Measurements from ENCODE around the gene EEF2.

The EEF2 gene

DNA sequence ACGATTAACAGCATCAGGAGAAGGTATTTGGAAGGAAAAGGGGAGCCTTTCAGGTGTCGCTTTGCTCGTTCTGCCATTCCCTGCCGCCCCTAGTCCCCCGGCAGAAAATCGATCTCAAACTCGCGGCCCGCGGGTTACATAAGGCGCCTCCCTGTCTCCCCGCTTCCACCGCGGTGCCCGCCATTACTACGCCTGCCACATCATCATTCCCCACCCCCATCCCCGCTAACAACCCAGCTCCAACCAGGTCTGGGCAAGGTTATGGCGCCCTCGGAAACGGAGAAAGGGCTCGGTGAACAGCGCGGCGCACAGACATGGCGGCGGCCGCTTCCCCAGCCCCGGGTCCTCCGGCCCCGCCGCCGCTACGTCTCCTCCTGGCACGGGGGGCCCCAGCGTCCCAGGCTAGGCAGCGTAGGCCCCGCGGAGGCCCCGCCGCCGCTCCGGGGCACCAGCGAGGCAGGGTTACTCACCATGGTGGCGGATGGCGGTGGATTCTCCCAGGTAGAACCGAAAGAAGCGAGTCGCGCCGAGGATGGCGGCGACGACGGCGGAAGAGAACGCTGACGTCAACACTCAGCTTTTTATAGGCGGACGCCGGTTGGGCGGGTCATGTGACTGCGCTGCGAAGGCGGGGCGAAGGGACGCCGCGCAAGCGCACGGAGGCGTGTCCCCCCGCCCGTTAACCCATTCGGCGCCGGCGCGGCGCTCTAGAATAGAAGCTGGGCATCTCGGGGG is at the start of gene EEF2:
Gene EEF2, minus strand, starts transcription at position 556 of the 735 bp plus-strand sequence. Its CDS starts 83 bp downstream, at position 473.
- intact Hi-C loops (cut with micrococcal nuclease), result loop anchor here (5.0 to 10.0 kb wide), 2 partner anchors 197 to 220 kb away; partner anchors contain the start of genes ANKRD24 and SIRT6
- Mint-ChIP-seq H3K4me1 (ENCODE audit: low read depth) (peaks cover 39% of the 10 kb centered on the region), H3K4me3 (peak within 1 kb of the TSS; percentile 90), H3K9me3 (no peaks in the 10 kb centered on the region), H3K27ac (peak within 1 kb of the TSS; percentile 92), H3K27me3 (peaks cover 2% of the 10 kb centered on the region), H3K36me3 (ENCODE audit: low read depth) (peaks cover 52% of the 10 kb centered on the region)

- Mint-ChIP-seq H3K4me1 (ENCODE audit: low read depth) (peaks cover 6% of the 10 kb centered on the region), H3K9me3 (no peaks in the 10 kb centered on the region), H3K27ac (peak overlapping the region; percentile 55), H3K36me3 (ENCODE audit: low read depth) (peaks cover 56% of the 10 kb centered on the region), H3K4me3 (no peak overlapping the region), H3K27me3 (no peaks in the 10 kb centered on the region)
- intact Hi-C loops (cut with micrococcal nuclease), result no loop called here
Measured at GRCh38 chr19:4034048-4035017, 49.1 kb upstream of the EEF2 start.

GRCh38 chr19:4033028-4033956 is 48.0 kb upstream of the EEF2 start:
- H3K27ac Mint-ChIP-seq, result no peak overlapping the region
- H3K4me3 Mint-ChIP-seq, result no peak overlapping the region
- intact Hi-C loops (cut with micrococcal nuclease), result no loop called here
- no peaks in the 10 kb centered on the region for H3K9me3 Mint-ChIP-seq
- H3K27me3 Mint-ChIP-seq, result no peaks in the 10 kb centered on the region
- H3K4me1 Mint-ChIP-seq (ENCODE audit: low read depth), result peaks cover 6% of the 10 kb centered on the region
- H3K36me3 Mint-ChIP-seq (ENCODE audit: low read depth), result peaks cover 67% of the 10 kb centered on the region

GRCh38 chr19:4032436-4032835 is 47.2 kb upstream of the EEF2 start:
- no peaks in the 10 kb centered on the region for H3K27me3 Mint-ChIP-seq
- no peak overlapping the region for H3K27ac Mint-ChIP-seq
- H3K9me3 Mint-ChIP-seq, result no peaks in the 10 kb centered on the region
- peaks cover 75% of the 10 kb centered on the region for H3K36me3 Mint-ChIP-seq (ENCODE audit: low read depth)
- intact Hi-C loops (cut with micrococcal nuclease), result no loop called here
- no peak overlapping the region for H3K4me3 Mint-ChIP-seq
- peaks cover 6% of the 10 kb centered on the region for H3K4me1 Mint-ChIP-seq (ENCODE audit: low read depth)

- H3K27me3 Mint-ChIP-seq, result no peaks in the 10 kb centered on the region
- no peak overlapping the region for H3K4me3 Mint-ChIP-seq
- intact Hi-C loops (cut with micrococcal nuclease), result no loop called here
- H3K4me1 Mint-ChIP-seq (ENCODE audit: low read depth), result peaks cover 6% of the 10 kb centered on the region
- H3K27ac Mint-ChIP-seq, result no peak overlapping the region
- H3K9me3 Mint-ChIP-seq, result no peaks in the 10 kb centered on the region
- peaks cover 85% of the 10 kb centered on the region for H3K36me3 Mint-ChIP-seq (ENCODE audit: low read depth)
Measured at GRCh38 chr19:4031420-4031819, 46.2 kb upstream of the EEF2 start.

DNA sequence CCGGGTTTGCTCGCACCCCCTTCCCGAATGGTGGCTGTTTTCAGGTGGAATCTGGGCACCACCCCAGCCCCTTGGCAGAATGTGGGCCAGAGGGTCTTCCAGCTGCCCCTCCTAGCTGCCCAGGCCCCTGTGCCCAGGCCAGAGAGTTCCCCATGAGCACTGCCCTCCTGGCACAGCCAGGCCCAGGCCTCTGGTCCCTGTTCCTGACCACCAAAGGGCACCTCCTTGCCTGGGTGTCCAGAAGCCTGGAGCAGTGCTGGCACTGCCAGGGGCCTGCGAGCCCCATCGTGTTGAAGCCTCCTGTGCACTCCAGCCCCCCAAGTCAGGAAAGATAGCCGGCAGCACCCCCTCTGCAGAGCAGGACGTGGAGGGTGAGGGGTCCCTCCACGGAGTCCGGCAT is 45.7 kb upstream of the EEF2 start:
- no peak overlapping the region for H3K27ac Mint-ChIP-seq
- H3K36me3 Mint-ChIP-seq (ENCODE audit: low read depth), result peaks cover 90% of the 10 kb centered on the region
- intact Hi-C loops (cut with micrococcal nuclease), result no loop called here

GRCh38 chr19:4030552-4030951 is 45.3 kb upstream of the EEF2 start:
- H3K36me3 Mint-ChIP-seq (ENCODE audit: low read depth), result peaks cover 94% of the 10 kb centered on the region
- H3K9me3 Mint-ChIP-seq, result no peaks in the 10 kb centered on the region
- intact Hi-C loops (cut with micrococcal nuclease), result no loop called here
- peaks cover 6% of the 10 kb centered on the region for H3K4me1 Mint-ChIP-seq (ENCODE audit: low read depth)
- no peak overlapping the region for H3K4me3 Mint-ChIP-seq
- H3K27ac Mint-ChIP-seq, result no peak overlapping the region
- no peaks in the 10 kb centered on the region for H3K27me3 Mint-ChIP-seq

More for the DNA sequence above, 45.7 kb upstream of the EEF2 start:
- H3K4me1 Mint-ChIP-seq (ENCODE audit: low read depth), result peaks cover 6% of the 10 kb centered on the region
- H3K27me3 Mint-ChIP-seq, result no peaks in the 10 kb centered on the region
- H3K4me3 Mint-ChIP-seq, result no peak overlapping the region
- no peaks in the 10 kb centered on the region for H3K9me3 Mint-ChIP-seq

GRCh38 chr19:4029247-4029614 is 44.0 kb upstream of the EEF2 start:
- Mint-ChIP-seq H3K27ac (no peak overlapping the region), H3K27me3 (no peaks in the 10 kb centered on the region), H3K4me1 (ENCODE audit: low read depth) (no peaks in the 10 kb centered on the region), H3K9me3 (no peaks in the 10 kb centered on the region), H3K4me3 (no peak overlapping the region), H3K36me3 (ENCODE audit: low read depth) (peaks cover 99% of the 10 kb centered on the region)
- intact Hi-C loops (cut with micrococcal nuclease), result no loop called here

- intact Hi-C loops (cut with micrococcal nuclease), result no loop called here
- Mint-ChIP-seq H3K36me3 (ENCODE audit: low read depth) (peaks cover 100% of the 10 kb centered on the region), H3K9me3 (no peaks in the 10 kb centered on the region), H3K4me1 (ENCODE audit: low read depth) (no peaks in the 10 kb centered on the region), H3K27ac (no peak overlapping the region), H3K27me3 (no peaks in the 10 kb centered on the region), H3K4me3 (no peak overlapping the region)
Measured at GRCh38 chr19:4028334-4029246, 43.3 kb upstream of the EEF2 start.

DNA sequence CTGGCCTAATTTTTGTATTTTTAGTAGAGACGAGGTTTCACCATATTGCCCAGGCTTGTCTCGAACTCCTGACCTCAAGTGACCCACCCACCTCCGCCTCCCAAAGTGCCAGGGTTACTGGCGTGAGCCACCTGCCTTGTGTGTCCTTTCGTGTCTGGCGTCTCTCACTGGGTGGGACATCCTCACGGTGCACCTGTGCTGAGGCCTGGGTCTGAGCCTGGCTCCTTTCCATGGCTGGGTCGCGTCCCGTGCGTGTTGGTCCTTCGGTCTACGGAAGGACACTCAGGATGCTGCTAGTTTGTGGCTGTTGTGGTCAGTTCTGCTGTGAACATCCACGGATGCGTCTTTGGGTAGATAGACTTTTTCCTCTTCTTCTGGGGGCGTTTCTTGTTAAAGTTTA is 41.9 kb upstream of the EEF2 start:
- H3K4me1 Mint-ChIP-seq (ENCODE audit: low read depth), result no peaks in the 10 kb centered on the region
- H3K36me3 Mint-ChIP-seq (ENCODE audit: low read depth), result peaks cover 100% of the 10 kb centered on the region
- intact Hi-C loops (cut with micrococcal nuclease), result no loop called here
- no peak overlapping the region for H3K27ac Mint-ChIP-seq
- no peaks in the 10 kb centered on the region for H3K27me3 Mint-ChIP-seq
- no peak overlapping the region for H3K4me3 Mint-ChIP-seq
- H3K9me3 Mint-ChIP-seq, result no peaks in the 10 kb centered on the region

- intact Hi-C loops (cut with micrococcal nuclease), result no loop called here
- H3K36me3 Mint-ChIP-seq (ENCODE audit: low read depth), result peaks cover 91% of the 10 kb centered on the region
- H3K27ac Mint-ChIP-seq, result no peak overlapping the region
- no peak overlapping the region for H3K4me3 Mint-ChIP-seq
- no peaks in the 10 kb centered on the region for H3K27me3 Mint-ChIP-seq
- H3K9me3 Mint-ChIP-seq, result no peaks in the 10 kb centered on the region
- no peaks in the 10 kb centered on the region for H3K4me1 Mint-ChIP-seq (ENCODE audit: low read depth)
Measured at GRCh38 chr19:4025317-4025716, 40.1 kb upstream of the EEF2 start.

DNA sequence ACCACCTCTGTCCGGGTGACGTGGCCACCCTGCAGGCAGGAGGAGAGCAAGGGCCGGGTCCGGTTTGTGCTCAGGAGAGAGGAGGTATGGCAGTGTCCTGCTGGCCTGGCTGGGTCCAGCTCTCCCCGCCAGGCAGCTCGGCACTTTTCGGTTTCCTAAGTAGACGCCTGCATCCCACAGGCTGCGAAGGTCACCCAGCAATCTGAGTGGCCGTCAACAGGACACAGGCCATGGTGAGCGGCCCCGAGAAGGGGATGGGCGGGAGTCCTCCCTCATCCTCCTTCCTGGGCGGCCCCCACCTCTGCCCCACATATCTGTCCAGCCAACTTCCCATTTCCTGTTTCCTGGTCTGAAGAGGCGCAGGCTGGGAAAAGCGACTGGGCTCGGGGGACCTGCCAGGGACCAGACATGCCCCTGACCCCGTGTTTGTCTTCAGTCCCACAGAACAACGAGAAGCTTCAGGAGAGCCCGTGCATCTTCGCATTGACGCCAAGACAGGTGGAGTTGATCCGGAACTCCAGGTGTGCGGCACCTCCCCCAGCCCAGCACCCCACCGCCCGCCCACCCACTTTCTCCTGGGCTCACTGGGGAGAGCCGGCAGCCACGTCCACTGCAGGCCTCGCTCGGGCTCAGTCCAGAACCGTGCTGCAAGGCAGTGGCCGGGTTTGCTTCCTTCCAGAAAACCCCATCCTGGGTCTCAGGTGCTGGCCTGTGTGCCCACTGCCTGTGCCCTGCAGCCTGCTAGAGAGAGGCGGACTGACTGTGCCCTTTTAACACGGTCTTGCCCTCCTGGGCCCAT is 38.5 kb upstream of the EEF2 start:
- Mint-ChIP-seq H3K9me3 (no peaks in the 10 kb centered on the region), H3K4me3 (no peak overlapping the region), H3K27ac (no peak overlapping the region), H3K36me3 (ENCODE audit: low read depth) (peaks cover 90% of the 10 kb centered on the region), H3K4me1 (ENCODE audit: low read depth) (peaks cover under 1% of the 10 kb centered on the region), H3K27me3 (no peaks in the 10 kb centered on the region)
- intact Hi-C loops (cut with micrococcal nuclease), result no loop called here
